HepG2 (cell line): ENCODE data around the gene C9orf43. TPM values are rescaled to one million over a fixed set of nuclear protein-coding genes. Genes with fewer than 3 reads are reported as not detected.

Experiments used
- HDAC2 ChIP-seq: sonication (generic); formaldehyde crosslinking; IDR thresholded peaks from 2 replicates; pipeline ENCODE4 v1.4.0; 2020; ENCODE audit warnings: missing genetic modification reagents
- STAG1 ChIP-seq: sonication (generic); formaldehyde crosslinking; IDR thresholded peaks from 2 replicates; pipeline ENCODE4 v1.4.0; 2020; ENCODE audit warnings: missing genetic modification reagents
- TSC22D2 ChIP-seq: sonication (generic); formaldehyde crosslinking; IDR thresholded peaks from 2 replicates; pipeline ENCODE4 v1.5.1; 2020; ENCODE audit warnings: missing genetic modification reagents, mild to moderate bottlenecking, borderline replicate concordance
- ZFP82 ChIP-seq: sonication (generic); formaldehyde crosslinking; IDR thresholded peaks from 2 replicates; pipeline ENCODE4 v1.5.1; 2020; ENCODE audit warnings: mild to moderate bottlenecking, missing genetic modification reagents, borderline replicate concordance
- ZNF235 ChIP-seq: sonication (generic); formaldehyde crosslinking; IDR thresholded peaks from 2 replicates; pipeline ENCODE4 v1.8.1; 2023; ENCODE audit warnings: mild to moderate bottlenecking, missing genetic modification reagents, borderline replicate concordance
- ZNF562 ChIP-seq: sonication (generic); formaldehyde crosslinking; IDR thresholded peaks from 2 replicates; pipeline ENCODE4 v1.8.0; 2022; ENCODE audit warnings: missing genetic modification reagents, borderline replicate concordance
- polyA plus RNA-seq, 8 experiments: library from polyadenylated mRNA; depleted of rRNA in 3 of 8; stranded (reverse) in 7 of 8; unstranded in 1 of 8; fragments of >200 nt; fragmentation: Illumina TruSeq in 4 of 8; extraction: Trizol in 4 of 8; gene quantifications; 2 replicates each; pipeline versions ENCODE4 v1.2.1 to v1.2.3, GENCODE V29; 2011 to 2016; ENCODE audit warnings: low read depth in 4 of 8, missing spikeins in 1 of 8, mixed read lengths in 1 of 8; ENCODE audit not compliant: insufficient read depth in 1 of 8
- total RNA-seq, 5 experiments: library from RNA; depleted of rRNA; stranded (reverse); fragments of >200 nt; fragmentation: Illumina TruSeq; extraction: Trizol; gene quantifications; 2 replicates each; pipeline ENCODE4 v1.2.3, GENCODE V29; 2016; ENCODE audit warnings: low read depth in 1 of 5
- TF ChIP-seq, protein P1 (sequence below), 2 experiments: sonication (generic) in 1 of 2; formaldehyde crosslinking in 1 of 2; IDR thresholded peaks; 2 replicates each; pipeline versions ENCODE4 v1.4.0 to v1.6.1; 2016 to 2020; ENCODE audit warnings: borderline replicate concordance in 1 of 2, low read depth in 1 of 2, mild to moderate bottlenecking in 1 of 2, missing genetic modification reagents in 1 of 2
- TF ChIP-seq, protein P2 (sequence below): sonication (generic); formaldehyde crosslinking; IDR thresholded peaks from 2 replicates; pipeline ENCODE4 v1.5.0; 2020; ENCODE audit warnings: mild to moderate bottlenecking, missing genetic modification reagents, moderate library complexity
- TF ChIP-seq, protein P3 (sequence below): sonication (generic); formaldehyde crosslinking; IDR thresholded peaks from 2 replicates; pipeline ENCODE4 v1.4.0; 2020; ENCODE audit warnings: missing genetic modification reagents, borderline replicate concordance

C9orf43 gene
- total and polyA plus RNA-seq, 2 of the 13 experiments (the other 11 are each of a cell fraction or from before 2014, with no cell fraction given), result 0.24 to 0.31 TPM

DNA sequence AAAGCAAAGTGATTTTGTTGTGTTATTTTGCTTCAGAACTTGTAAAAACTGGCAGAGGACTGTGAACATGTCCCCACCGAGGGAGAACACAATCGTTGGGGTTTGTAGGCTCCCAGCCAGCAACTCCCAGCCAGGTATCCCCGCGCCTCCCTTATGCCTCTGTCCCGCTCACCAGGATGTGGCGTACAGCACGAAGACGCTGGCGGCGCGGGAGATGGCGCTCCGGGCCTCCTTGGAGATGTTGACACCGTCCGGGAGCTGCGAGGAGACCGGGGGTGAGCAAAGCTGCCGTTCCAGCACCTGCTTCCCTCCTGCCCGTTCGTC is 702 bp upstream of the C9orf43 start (continued):
- TF ChIP-seq, protein P1, sequence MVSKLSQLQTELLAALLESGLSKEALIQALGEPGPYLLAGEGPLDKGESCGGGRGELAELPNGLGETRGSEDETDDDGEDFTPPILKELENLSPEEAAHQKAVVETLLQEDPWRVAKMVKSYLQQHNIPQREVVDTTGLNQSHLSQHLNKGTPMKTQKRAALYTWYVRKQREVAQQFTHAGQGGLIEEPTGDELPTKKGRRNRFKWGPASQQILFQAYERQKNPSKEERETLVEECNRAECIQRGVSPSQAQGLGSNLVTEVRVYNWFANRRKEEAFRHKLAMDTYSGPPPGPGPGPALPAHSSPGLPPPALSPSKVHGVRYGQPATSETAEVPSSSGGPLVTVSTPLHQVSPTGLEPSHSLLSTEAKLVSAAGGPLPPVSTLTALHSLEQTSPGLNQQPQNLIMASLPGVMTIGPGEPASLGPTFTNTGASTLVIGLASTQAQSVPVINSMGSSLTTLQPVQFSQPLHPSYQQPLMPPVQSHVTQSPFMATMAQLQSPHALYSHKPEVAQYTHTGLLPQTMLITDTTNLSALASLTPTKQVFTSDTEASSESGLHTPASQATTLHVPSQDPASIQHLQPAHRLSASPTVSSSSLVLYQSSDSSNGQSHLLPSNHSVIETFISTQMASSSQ (IDR thresholded peaks at IDR 0.05; ENCODE audit: low read depth), result no peak
- TF ChIP-seq, protein P1 (CRISPR knock-in tag; IDR thresholded peaks at IDR 0.05; ENCODE audit: borderline replicate concordance), result no peak
- TF ChIP-seq, protein P2, sequence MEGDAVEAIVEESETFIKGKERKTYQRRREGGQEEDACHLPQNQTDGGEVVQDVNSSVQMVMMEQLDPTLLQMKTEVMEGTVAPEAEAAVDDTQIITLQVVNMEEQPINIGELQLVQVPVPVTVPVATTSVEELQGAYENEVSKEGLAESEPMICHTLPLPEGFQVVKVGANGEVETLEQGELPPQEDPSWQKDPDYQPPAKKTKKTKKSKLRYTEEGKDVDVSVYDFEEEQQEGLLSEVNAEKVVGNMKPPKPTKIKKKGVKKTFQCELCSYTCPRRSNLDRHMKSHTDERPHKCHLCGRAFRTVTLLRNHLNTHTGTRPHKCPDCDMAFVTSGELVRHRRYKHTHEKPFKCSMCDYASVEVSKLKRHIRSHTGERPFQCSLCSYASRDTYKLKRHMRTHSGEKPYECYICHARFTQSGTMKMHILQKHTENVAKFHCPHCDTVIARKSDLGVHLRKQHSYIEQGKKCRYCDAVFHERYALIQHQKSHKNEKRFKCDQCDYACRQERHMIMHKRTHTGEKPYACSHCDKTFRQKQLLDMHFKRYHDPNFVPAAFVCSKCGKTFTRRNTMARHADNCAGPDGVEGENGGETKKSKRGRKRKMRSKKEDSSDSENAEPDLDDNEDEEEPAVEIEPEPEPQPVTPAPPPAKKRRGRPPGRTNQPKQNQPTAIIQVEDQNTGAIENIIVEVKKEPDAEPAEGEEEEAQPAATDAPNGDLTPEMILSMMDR (CRISPR knock-in tag), result no peak
- TF ChIP-seq HDAC2 (CRISPR knock-in tag) (no peak), STAG1 (CRISPR knock-in tag) (no peak), TSC22D2 (CRISPR knock-in tag) (no peak), ZNF562 (CRISPR knock-in tag) (0 out of 2 replicates have a peak, but pooled peaks have one; percentile 2), ZFP82 (CRISPR knock-in tag) (no peak), ZNF235 (CRISPR knock-in tag) (0 out of 2 replicates have a peak, but pooled peaks have one; percentile 71)
- TF ChIP-seq, protein P3, sequence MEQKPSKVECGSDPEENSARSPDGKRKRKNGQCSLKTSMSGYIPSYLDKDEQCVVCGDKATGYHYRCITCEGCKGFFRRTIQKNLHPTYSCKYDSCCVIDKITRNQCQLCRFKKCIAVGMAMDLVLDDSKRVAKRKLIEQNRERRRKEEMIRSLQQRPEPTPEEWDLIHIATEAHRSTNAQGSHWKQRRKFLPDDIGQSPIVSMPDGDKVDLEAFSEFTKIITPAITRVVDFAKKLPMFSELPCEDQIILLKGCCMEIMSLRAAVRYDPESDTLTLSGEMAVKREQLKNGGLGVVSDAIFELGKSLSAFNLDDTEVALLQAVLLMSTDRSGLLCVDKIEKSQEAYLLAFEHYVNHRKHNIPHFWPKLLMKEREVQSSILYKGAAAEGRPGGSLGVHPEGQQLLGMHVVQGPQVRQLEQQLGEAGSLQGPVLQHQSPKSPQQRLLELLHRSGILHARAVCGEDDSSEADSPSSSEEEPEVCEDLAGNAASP (CRISPR knock-in tag), result no peak
